Astrocyte of the cerebellum (primary cell): ENCODE measurements around the gene TMTC3.

Source experiments
- DNase-seq: peaks from one replicate; pipeline ENCODE4 v3.0.0-alpha.2; 2011; ENCODE audit warnings: low read depth
- H3K4me3 ChIP-seq: 2 replicates; pipeline ENCODE4 v1.5.1; 2011; ENCODE audit warnings: mild to moderate bottlenecking, low read depth, low read length, moderate library complexity
- CTCF ChIP-seq: IDR thresholded peaks from 2 replicates; pipeline ENCODE4 v1.5.1; 2012; ENCODE audit warnings: low read length, low read depth, moderate library complexity, mild to moderate bottlenecking; ENCODE audit errors: missing control alignments
- in situ Hi-C: cut with HindIII; loops from 2 replicates; pipeline ENCODE4 v1.10.0; 2017; ENCODE audit warnings: low sequenced_read_pairs

Gene TMTC3

GRCh38 chr12:88227263-88227662 lies 85.2 kb downstream of the TMTC3 start:
- no peak overlapping the region for H3K4me3 ChIP-seq
- in situ Hi-C loops = no loop called here
- no peak for TF ChIP-seq CTCF
- DNase-seq = no peak

- no peak for DNase-seq
- in situ Hi-C loops = no loop called here
- H3K4me3 ChIP-seq = no peak overlapping the region
- no peak for TF ChIP-seq CTCF
Observed at GRCh38 chr12:88227871-88228270, 85.8 kb downstream of the TMTC3 start.

GRCh38 chr12:88228720-88229119 lies 86.6 kb downstream of the TMTC3 start:
- no peak for TF ChIP-seq CTCF
- H3K4me3 ChIP-seq = no peak overlapping the region

GRCh38 chr12:88230271-88230670 lies 88.2 kb downstream of the TMTC3 start:
- in situ Hi-C loops = no loop called here
- TF ChIP-seq CTCF = no peak
- no peak for DNase-seq
- H3K4me3 ChIP-seq = no peak overlapping the region

More at GRCh38 chr12:88228720-88229119, 86.6 kb downstream of the TMTC3 start:
- no peak for DNase-seq
- in situ Hi-C loops = no loop called here

GRCh38 chr12:88235183-88235833 lies 93.2 kb downstream of the TMTC3 start:
- no peak for DNase-seq
- no peak overlapping the region for H3K4me3 ChIP-seq
- in situ Hi-C loops = no loop called here
- no peak for TF ChIP-seq CTCF

- H3K4me3 ChIP-seq = no peak overlapping the region
- no peak for TF ChIP-seq CTCF
- peak; percentile 23 for DNase-seq
- in situ Hi-C loops = no loop called here
Observed at GRCh38 chr12:88237954-88238353, 95.8 kb downstream of the TMTC3 start.
